SW480 (cell line): Measurements from ENCODE around the gene PPP1R12C.
"Not testable (repeated sequence)": the region's sequence is repeated elsewhere in the genome, so short reads cannot be mapped to it uniquely, and the experiment has no call there.

Experiments used
- DNase-seq: peaks from one replicate; pipeline ENCODE4 v3.0.0-alpha.2; 2016; ENCODE audit warnings: low spot score

PPP1R12C gene

GRCh38 chr19:55111238-55111831 lies 6.1 kb downstream of the PPP1R12C start:
- DNase-seq, result no peak

GRCh38 chr19:55109527-55110291 lies 7.7 kb downstream of the PPP1R12C start:
- no peak for DNase-seq

- DNase-seq, result not testable (repeated sequence)
Measured at GRCh38 chr19:55107252-55107651, 10.2 kb downstream of the PPP1R12C start.

GRCh38 chr19:55106591-55106990 lies 10.8 kb downstream of the PPP1R12C start:
- DNase-seq, result no peak

GRCh38 chr19:55105237-55105636 lies 12.2 kb downstream of the PPP1R12C start:
- DNase-seq, result no peak

GRCh38 chr19:55103190-55103589 lies 14.2 kb downstream of the PPP1R12C start:
- no peak for DNase-seq

GRCh38 chr19:55101261-55101660 lies 16.2 kb downstream of the PPP1R12C start:
- DNase-seq, result no peak

- no peak for DNase-seq
Measured at GRCh38 chr19:55099557-55100506, 17.6 kb downstream of the PPP1R12C start.

GRCh38 chr19:55098716-55099556 lies 18.5 kb downstream of the PPP1R12C start:
- no peak for DNase-seq

- DNase-seq, result no peak
Measured at GRCh38 chr19:55097864-55098715, 19.3 kb downstream of the PPP1R12C start.

GRCh38 chr19:55096061-55096701 lies 21.3 kb downstream of the PPP1R12C start:
- no peak for DNase-seq

GRCh38 chr19:55095260-55096060 lies 22.0 kb downstream of the PPP1R12C start:
- DNase-seq, result no peak

GRCh38 chr19:55094456-55095259 lies 22.8 kb downstream of the PPP1R12C start:
- DNase-seq, result no peak

- no peak for DNase-seq
Measured at GRCh38 chr19:55092423-55093318, 24.8 kb downstream of the PPP1R12C start.

GRCh38 chr19:55091955-55092354 lies 25.5 kb downstream of the PPP1R12C start:
- no peak for DNase-seq

- DNase-seq, result no peak
Measured at GRCh38 chr19:55091126-55091910, 26.1 kb downstream of the PPP1R12C start.

GRCh38 chr19:55090564-55090963 lies 26.9 kb downstream of the PPP1R12C start:
- DNase-seq, result no peak
